Neural cell (in vitro differentiated cells): ENCODE data around the gene CDH6. TPM values are rescaled to one million over a fixed set of nuclear protein-coding genes. Genes with fewer than 3 reads are reported as not detected.

Experiments used
- H2AFZ ChIP-seq: fragments of 200-600, 300-800 bp; sonication (generic), shearing (Covaris generic); 2 replicates; pipeline ENCODE4 v1.6.0; 2014; ENCODE audit warnings: low read depth, mild to moderate bottlenecking, antibody characterized with exemption, low read length, moderate library complexity
- H3F3A ChIP-seq: fragments of 200-600 bp; shearing (Covaris generic); 2 replicates; pipeline ENCODE4 v1.6.1; 2016; ENCODE audit warnings: mild to moderate bottlenecking, moderate library complexity, mixed read lengths, antibody characterized with exemption, low read length; ENCODE audit not compliant: insufficient read depth, poor library complexity, severe bottlenecking
- H3K27ac ChIP-seq: fragments of 200-600, 300-800 bp; sonication (generic), shearing (Covaris generic); 2 replicates; pipeline ENCODE4 v1.5.1; 2014; ENCODE audit warnings: mild to moderate bottlenecking, low read length, moderate library complexity
- H3K27me3 ChIP-seq: fragments of 300-800, 200-600 bp; sonication (generic), shearing (Covaris generic); 2 replicates; pipeline ENCODE4 v1.6.0; 2014; ENCODE audit warnings: mild to moderate bottlenecking, low read depth, low read length, moderate library complexity; ENCODE audit not compliant: insufficient read depth
- H3K36me3 ChIP-seq: fragments of 300-800, 200-600 bp; sonication (generic), shearing (Covaris generic); 2 replicates; pipeline ENCODE4 v1.5.1; 2014; ENCODE audit warnings: mild to moderate bottlenecking, antibody characterized with exemption, low read length, moderate library complexity; ENCODE audit not compliant: insufficient read depth
- H3K4me2 ChIP-seq: fragments of 300-800, 200-600 bp; sonication (generic), shearing (Covaris generic); 2 replicates; pipeline ENCODE4 v1.6.0; 2014; ENCODE audit warnings: mild to moderate bottlenecking, low read length
- H3K4me3 ChIP-seq: fragments of 300-800, 200-600 bp; sonication (generic), shearing (Covaris generic); 2 replicates; pipeline ENCODE4 v1.5.1; 2014; ENCODE audit warnings: mild to moderate bottlenecking, low read length, moderate library complexity
- H3K79me2 ChIP-seq: fragments of 200-600 bp; shearing (Covaris generic); replicated peaks from 2 replicates; pipeline ENCODE4 v1.6.0; 2014; ENCODE audit warnings: mild to moderate bottlenecking, low read length, moderate library complexity; ENCODE audit not compliant: insufficient read depth
- H3K9ac ChIP-seq: fragments of 300-800, 200-600 bp; sonication (generic), shearing (Covaris generic); 2 replicates; pipeline ENCODE4 v1.6.1; 2016; ENCODE audit warnings: mild to moderate bottlenecking, low read length, mixed read lengths
- H3K9me2 ChIP-seq: fragments of 200-600 bp; shearing (Covaris generic); 2 replicates; pipeline ENCODE4 v1.6.1; 2016; ENCODE audit warnings: mild to moderate bottlenecking, low read length, mixed read lengths; ENCODE audit not compliant: insufficient read depth
- H3K9me3 ChIP-seq: fragments of 200-600, 300-800 bp; sonication (generic), shearing (Covaris generic); 2 replicates; pipeline ENCODE4 v1.6.1; 2016; ENCODE audit warnings: mild to moderate bottlenecking, mixed run types, low read length, moderate library complexity, mixed read lengths
- H4K20me1 ChIP-seq: fragments of 200-600 bp; shearing (Covaris generic); 2 replicates; pipeline ENCODE4 v1.6.1; 2016; ENCODE audit warnings: mild to moderate bottlenecking, mixed run types; ENCODE audit not compliant: insufficient read depth
- CTCF ChIP-seq: fragments of 450-650 bp; IDR thresholded peaks from 2 replicates; pipeline ENCODE4 v1.5.1; 2014; ENCODE audit warnings: antibody characterized with exemption, mild to moderate bottlenecking, moderate library complexity; ENCODE audit not compliant: poor library complexity, severe bottlenecking
- EP300 ChIP-seq: fragments of 450-650 bp; conservative IDR thresholded peaks from 2 replicates; pipeline ENCODE4 v1.6.1; 2014; ENCODE audit warnings: antibody characterized with exemption, mild to moderate bottlenecking, moderate library complexity; ENCODE audit not compliant: poor library complexity, severe bottlenecking
- EZH2 ChIP-seq: fragments of 200-600, 300-800 bp; shearing (Covaris generic), sonication (generic); IDR thresholded peaks from 2 replicates; pipeline ENCODE4 v1.6.1; 2014; ENCODE audit warnings: antibody characterized with exemption, low read length, borderline replicate concordance, mild to moderate bottlenecking; ENCODE audit not compliant: insufficient read depth, poor library complexity, severe bottlenecking
- MXI1 ChIP-seq: fragments of 450-650 bp; conservative IDR thresholded peaks from 2 replicates; pipeline ENCODE4 v1.6.1; 2014; ENCODE audit warnings: antibody characterized with exemption, mild to moderate bottlenecking; ENCODE audit not compliant: poor library complexity, severe bottlenecking
- POLR2AphosphoS5 ChIP-seq: IDR thresholded peaks from 2 replicates; pipeline ENCODE4 v1.6.1; 2012
- RAD21 ChIP-seq: fragments of 450-650 bp; conservative IDR thresholded peaks from 2 replicates; pipeline ENCODE4 v1.6.1; 2014; ENCODE audit warnings: antibody characterized with exemption, mild to moderate bottlenecking, moderate library complexity
- SMC3 ChIP-seq: fragments of 450-650 bp; conservative IDR thresholded peaks from 2 replicates; pipeline ENCODE4 v1.6.1; 2014; ENCODE audit warnings: antibody characterized with exemption, mild to moderate bottlenecking, moderate library complexity; ENCODE audit not compliant: poor library complexity
- TAF1 ChIP-seq: IDR thresholded peaks from 2 replicates; pipeline ENCODE4 v1.6.1; 2012; ENCODE audit warnings: low read depth
- polyA plus RNA-seq: library from polyadenylated mRNA; depleted of rRNA; stranded (reverse); fragments of >200 nt; gene quantifications from 2 replicates; pipeline ENCODE4 v1.2.3, GENCODE V29; 2014
- TF ChIP-seq, protein P1 (sequence below): IDR thresholded peaks from 2 replicates; pipeline ENCODE4 v1.6.1; 2012; ENCODE audit warnings: borderline replicate concordance

Gene CDH6
- polyA plus RNA-seq, 1 donor from 2014 or later = 2.1 TPM

- no peak overlapping the region for H2AFZ ChIP-seq
- no peaks in the 10 kb centered on the region for H4K20me1 ChIP-seq
- no peak overlapping the region for H3K4me3 ChIP-seq
- no peak overlapping the region for H3K27ac ChIP-seq
- no peaks in the 10 kb centered on the region for H3K9me3 ChIP-seq
- H3K27me3 ChIP-seq = no peaks in the 10 kb centered on the region
- H3K4me2 ChIP-seq = no peak overlapping the region
- H3K79me2 ChIP-seq = no peaks in the 10 kb centered on the region
- no peaks in the 10 kb centered on the region for H3K9me2 ChIP-seq
- no peaks in the 10 kb centered on the region for H3K36me3 ChIP-seq
- no peaks in the 10 kb centered on the region for H3F3A ChIP-seq
- TF ChIP-seq MXI1 (no peak), EP300 (no peak), SMC3 (no peak), CTCF (no peak), TAF1 (no peak), RAD21 (no peak), EZH2 (no peak), POLR2AphosphoS5 (no peak)
- TF ChIP-seq, protein P1, sequence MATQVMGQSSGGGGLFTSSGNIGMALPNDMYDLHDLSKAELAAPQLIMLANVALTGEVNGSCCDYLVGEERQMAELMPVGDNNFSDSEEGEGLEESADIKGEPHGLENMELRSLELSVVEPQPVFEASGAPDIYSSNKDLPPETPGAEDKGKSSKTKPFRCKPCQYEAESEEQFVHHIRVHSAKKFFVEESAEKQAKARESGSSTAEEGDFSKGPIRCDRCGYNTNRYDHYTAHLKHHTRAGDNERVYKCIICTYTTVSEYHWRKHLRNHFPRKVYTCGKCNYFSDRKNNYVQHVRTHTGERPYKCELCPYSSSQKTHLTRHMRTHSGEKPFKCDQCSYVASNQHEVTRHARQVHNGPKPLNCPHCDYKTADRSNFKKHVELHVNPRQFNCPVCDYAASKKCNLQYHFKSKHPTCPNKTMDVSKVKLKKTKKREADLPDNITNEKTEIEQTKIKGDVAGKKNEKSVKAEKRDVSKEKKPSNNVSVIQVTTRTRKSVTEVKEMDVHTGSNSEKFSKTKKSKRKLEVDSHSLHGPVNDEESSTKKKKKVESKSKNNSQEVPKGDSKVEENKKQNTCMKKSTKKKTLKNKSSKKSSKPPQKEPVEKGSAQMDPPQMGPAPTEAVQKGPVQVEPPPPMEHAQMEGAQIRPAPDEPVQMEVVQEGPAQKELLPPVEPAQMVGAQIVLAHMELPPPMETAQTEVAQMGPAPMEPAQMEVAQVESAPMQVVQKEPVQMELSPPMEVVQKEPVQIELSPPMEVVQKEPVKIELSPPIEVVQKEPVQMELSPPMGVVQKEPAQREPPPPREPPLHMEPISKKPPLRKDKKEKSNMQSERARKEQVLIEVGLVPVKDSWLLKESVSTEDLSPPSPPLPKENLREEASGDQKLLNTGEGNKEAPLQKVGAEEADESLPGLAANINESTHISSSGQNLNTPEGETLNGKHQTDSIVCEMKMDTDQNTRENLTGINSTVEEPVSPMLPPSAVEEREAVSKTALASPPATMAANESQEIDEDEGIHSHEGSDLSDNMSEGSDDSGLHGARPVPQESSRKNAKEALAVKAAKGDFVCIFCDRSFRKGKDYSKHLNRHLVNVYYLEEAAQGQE = no peak
- H3K9ac ChIP-seq = no peak overlapping the region
These were observed 150.5 kb downstream of the CDH6 start for GRCh38 chr5:31343946-31344345.

DNA sequence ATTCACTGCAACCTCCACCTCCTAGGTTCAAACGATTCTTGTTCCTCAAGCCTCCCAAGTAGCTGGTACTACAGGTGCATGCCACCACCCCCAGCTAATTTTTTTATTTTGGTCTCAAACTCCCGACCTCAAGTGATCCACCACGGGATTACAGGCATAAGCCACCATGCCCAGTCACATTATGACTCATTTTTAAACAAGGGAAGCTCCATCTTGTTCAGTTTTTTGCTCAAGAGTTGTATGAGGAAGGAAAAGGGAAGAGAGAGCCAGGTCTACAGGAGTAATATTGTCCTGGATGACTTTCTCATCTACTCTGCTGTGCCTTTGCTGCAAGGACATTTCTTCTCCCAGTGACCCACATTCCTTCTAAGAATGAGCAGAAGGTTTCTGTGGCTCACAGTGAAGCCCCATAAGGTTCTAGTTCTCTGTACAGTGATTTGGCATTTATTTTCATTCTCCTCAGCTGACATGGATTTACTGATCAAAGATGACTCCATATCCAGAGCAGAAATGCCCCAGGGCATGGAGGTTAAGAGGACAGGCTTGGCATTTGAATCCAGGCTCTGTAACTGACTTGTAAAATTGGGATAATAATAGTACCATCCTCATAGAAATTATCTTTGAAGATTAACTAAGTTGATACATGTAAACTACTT, 153.5 kb downstream of the CDH6 start:
- Histone ChIP-seq H3K4me3 (no peak overlapping the region), H3F3A (no peaks in the 10 kb centered on the region), H4K20me1 (no peaks in the 10 kb centered on the region), H3K9me3 (no peaks in the 10 kb centered on the region), H3K27ac (no peak overlapping the region), H3K4me2 (no peak overlapping the region), H3K9me2 (no peaks in the 10 kb centered on the region), H3K9ac (no peak overlapping the region), H3K36me3 (no peaks in the 10 kb centered on the region), H2AFZ (no peak overlapping the region), H3K79me2 (no peaks in the 10 kb centered on the region), H3K27me3 (no peaks in the 10 kb centered on the region)
- TF ChIP-seq POLR2AphosphoS5 = no peak
- no peak for TF ChIP-seq EP300
- TF ChIP-seq CTCF = no peak
- no peak for TF ChIP-seq TAF1
- TF ChIP-seq SMC3 = no peak
- no peak for TF ChIP-seq EZH2
- TF ChIP-seq, protein P1 = no peak
- TF ChIP-seq RAD21 = no peak
- no peak for TF ChIP-seq MXI1
